Large intestine (tissue), 3 donors: Measurements from ENCODE around the gene ITGBL1. TPM values are rescaled to one million over a fixed set of nuclear protein-coding genes. Genes with fewer than 3 reads are reported as not detected.

Experiments used
- DNase-seq, 2 donors: peaks; one replicate each; pipeline versions ENCODE4 v3.0.0 to v3.0.0-alpha.2; 2013
- H3K27ac ChIP-seq: one replicate; pipeline ENCODE4 v1.5.1; 2013; ENCODE audit warnings: low read length
- H3K27me3 ChIP-seq: 2 replicates; pipeline ENCODE4 v1.6.1; 2013; ENCODE audit warnings: low read length; ENCODE audit not compliant: control insufficient read depth, insufficient read depth
- H3K36me3 ChIP-seq: 2 replicates; pipeline ENCODE4 v1.6.1; 2013; ENCODE audit warnings: low read length; ENCODE audit not compliant: control insufficient read depth, insufficient read depth
- H3K4me1 ChIP-seq: one replicate; pipeline ENCODE4 v1.6.1; 2013; ENCODE audit warnings: low read length; ENCODE audit not compliant: control insufficient read depth, insufficient read depth
- H3K4me3 ChIP-seq: one replicate; pipeline ENCODE4 v1.5.1; 2013; ENCODE audit warnings: low read length
- H3K9me3 ChIP-seq: one replicate; pipeline ENCODE4 v1.6.1; 2013; ENCODE audit warnings: mild to moderate bottlenecking, low read depth, low read length, moderate library complexity; ENCODE audit not compliant: control insufficient read depth
- WGBS: methylation state at CpG from one replicate; pipeline ENCODE4 v1.1.5; 2013; ENCODE audit warnings: low lambda C conversion rate; ENCODE audit not compliant: insufficient coverage; 5-methylcytosine and 5-hydroxymethylcytosine counted together
- polyA plus RNA-seq: library from polyadenylated mRNA; unstranded; fragments of 120-200 nt; gene quantifications from one replicate; pipeline ENCODE4 v1.2.1, GENCODE V29; 2013

Gene ITGBL1
- polyA plus RNA-seq, 1 donor: 0.13 TPM

DNA sequence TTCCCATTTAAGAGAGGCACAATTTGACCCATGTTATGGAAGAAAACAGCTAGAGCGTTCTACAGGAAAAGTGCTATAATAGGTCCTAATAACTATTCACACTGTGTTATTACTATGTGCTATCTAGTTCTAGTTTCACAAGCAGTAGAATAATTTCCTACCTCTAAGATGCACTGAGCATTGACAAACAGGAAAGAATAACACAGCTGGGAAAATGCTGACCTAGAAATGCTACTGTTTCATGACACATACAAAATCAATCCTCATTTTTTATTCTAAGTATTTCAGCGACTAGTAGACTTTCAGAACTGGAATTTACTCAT lies 259.5 kb downstream of the ITGBL1 start:
- no peaks in the 10 kb centered on the region for H3K4me1 ChIP-seq
- no peak overlapping the region for H3K4me3 ChIP-seq
- H3K36me3 ChIP-seq: no peaks in the 10 kb centered on the region
- no peaks in the 10 kb centered on the region for H3K9me3 ChIP-seq
- no peak for DNase-seq
- H3K27ac ChIP-seq: no peak overlapping the region
- 86% methylated on average over 1 of the region's 2 CpGs for WGBS
- no peaks in the 10 kb centered on the region for H3K27me3 ChIP-seq

DNA sequence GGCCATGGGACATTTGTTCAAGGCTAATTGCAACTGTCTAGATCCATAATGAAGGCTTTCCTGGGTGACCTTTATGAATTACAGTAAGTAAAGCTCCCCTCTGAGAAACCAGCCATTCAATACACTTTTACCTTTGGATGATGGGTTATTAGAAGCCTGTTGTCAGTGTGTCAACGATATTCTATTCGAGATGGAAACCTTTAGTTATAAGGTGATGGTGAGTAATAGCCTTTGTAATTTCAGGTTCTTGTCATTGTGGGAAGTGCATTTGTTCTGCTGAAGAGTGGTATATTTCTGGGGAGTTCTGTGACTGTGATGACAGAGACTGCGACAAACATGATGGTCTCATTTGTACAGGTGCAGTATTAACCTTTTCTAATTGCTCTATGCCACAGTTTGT lies 261.7 kb downstream of the ITGBL1 start:
- Histone ChIP-seq H3K36me3 (no peaks in the 10 kb centered on the region), H3K4me3 (no peak overlapping the region), H3K9me3 (no peaks in the 10 kb centered on the region), H3K4me1 (no peaks in the 10 kb centered on the region), H3K27me3 (no peaks in the 10 kb centered on the region), H3K27ac (no peak overlapping the region)
- no peak for DNase-seq
- no CpG with 5 or more reads among the region's 3 CpGs for WGBS

DNA sequence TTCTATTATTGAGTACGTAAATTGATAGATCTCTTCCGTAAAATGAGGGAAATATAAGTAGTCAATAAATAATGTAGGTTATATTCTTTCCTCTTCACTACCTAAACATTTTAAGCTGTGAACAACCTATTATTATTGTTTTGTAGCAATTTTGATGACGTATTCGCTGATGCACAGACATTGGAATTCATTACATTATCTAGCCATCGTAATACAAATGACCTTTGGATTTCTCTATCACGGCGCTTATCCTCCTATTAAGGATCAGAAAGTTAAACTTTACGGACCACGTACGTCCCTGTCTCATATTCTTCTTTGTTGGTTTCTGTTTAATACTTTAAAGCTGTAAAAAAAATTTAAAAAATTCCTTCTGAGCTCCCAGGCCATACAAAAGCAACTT lies 264.9 kb downstream of the ITGBL1 start:
- Histone ChIP-seq H3K27me3 (no peaks in the 10 kb centered on the region), H3K27ac (no peak overlapping the region), H3K36me3 (no peaks in the 10 kb centered on the region), H3K4me3 (no peak overlapping the region), H3K4me1 (no peaks in the 10 kb centered on the region), H3K9me3 (no peaks in the 10 kb centered on the region)
- no peak for DNase-seq
- WGBS: 52% methylated on average over 7 of the region's 10 CpGs

DNA sequence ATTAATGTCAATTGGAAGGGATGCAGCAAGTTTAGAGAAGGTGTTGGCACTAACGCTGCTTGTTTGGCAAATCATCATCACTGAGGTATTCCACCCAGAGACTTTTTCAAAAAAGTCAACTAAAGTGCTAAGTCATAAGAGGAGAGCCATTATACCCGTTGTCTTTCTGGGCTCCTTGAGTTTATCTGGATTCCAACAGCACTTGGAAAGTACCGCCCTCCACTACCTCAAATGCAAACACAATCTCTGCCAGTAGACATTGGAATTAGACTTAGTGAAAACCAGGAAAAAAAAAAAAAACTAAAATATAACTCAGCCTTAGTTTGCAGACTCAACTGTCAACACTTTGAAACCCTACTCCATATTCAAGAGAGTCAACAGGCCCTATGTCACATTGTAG lies 266.0 kb downstream of the ITGBL1 start:
- no peaks in the 10 kb centered on the region for H3K9me3 ChIP-seq
- WGBS: 100% methylated on average over 1 of the region's 3 CpGs
- H3K4me3 ChIP-seq: no peak overlapping the region
- H3K4me1 ChIP-seq: no peaks in the 10 kb centered on the region
- no peaks in the 10 kb centered on the region for H3K27me3 ChIP-seq
- no peak for DNase-seq
- H3K27ac ChIP-seq: no peak overlapping the region
- H3K36me3 ChIP-seq: no peaks in the 10 kb centered on the region

DNA sequence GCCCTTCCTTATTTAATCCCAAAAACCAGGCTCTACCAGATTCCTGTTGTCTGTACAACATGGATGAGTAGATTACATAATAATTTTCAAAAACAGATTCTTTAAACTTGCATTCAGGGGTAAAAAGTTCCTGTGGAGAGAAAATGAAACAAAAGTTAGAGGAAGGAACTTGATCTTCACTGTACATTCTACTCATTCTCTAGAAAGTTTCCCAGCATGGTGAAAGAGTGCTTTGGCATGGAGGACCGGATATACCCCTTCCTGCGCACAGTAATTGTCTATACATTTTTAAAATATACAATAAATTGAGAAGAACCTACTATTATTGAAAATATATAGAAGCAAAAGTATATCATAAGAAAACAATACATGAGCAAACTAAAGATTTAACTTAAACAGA lies 274.2 kb downstream of the ITGBL1 start:
- H3K9me3 ChIP-seq: no peaks in the 10 kb centered on the region
- no peak overlapping the region for H3K27ac ChIP-seq
- WGBS: no CpG with 5 or more reads among the region's 2 CpGs
- no peak for DNase-seq
- no peaks in the 10 kb centered on the region for H3K27me3 ChIP-seq
- H3K4me1 ChIP-seq: no peaks in the 10 kb centered on the region
- H3K36me3 ChIP-seq: no peaks in the 10 kb centered on the region
- H3K4me3 ChIP-seq: no peak overlapping the region

DNA sequence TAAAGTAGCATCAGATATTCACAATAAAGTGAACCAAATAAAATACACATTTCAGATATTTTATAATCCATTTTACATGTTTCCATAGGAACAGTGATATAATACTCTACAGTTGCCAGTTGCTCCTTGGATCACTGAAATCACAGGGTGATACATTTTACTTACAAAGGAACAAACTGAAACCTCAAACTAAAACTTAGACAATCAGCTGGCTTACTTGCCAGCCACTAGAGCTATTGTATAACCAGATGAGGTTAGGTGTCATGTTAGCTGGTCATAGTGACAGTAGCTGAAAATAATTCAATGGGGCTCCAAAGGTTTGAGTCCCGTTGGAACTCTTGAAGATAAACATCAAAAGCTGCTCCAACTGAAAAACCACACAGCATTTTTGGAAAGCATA lies 274.6 kb downstream of the ITGBL1 start:
- no peak for DNase-seq
- Histone ChIP-seq H3K4me1 (no peaks in the 10 kb centered on the region), H3K27me3 (no peaks in the 10 kb centered on the region), H3K9me3 (no peaks in the 10 kb centered on the region), H3K27ac (no peak overlapping the region), H3K4me3 (no peak overlapping the region), H3K36me3 (no peaks in the 10 kb centered on the region)
- WGBS: no CpG with 5 or more reads among the region's 1 CpG

DNA sequence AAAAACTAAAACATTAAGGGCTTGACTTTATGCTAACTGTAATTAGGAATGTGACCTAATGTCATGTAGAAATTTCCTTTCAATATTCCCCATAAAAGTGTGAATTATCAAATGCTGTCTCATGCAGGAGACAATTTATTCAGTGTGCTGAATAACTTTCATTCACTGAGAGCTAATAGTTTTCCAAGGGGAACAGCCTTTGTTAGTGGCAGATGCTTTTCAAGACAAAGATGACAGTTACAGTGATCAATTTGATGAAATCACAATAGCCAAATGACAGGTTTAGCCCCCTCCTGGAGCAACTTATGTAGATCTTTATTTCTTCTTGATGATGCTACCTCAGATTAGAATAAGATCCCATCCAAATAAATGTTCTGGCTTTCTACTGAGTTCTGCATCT lies 275.5 kb downstream of the ITGBL1 start:
- H3K4me1 ChIP-seq: no peaks in the 10 kb centered on the region
- H3K36me3 ChIP-seq: no peaks in the 10 kb centered on the region
- H3K27me3 ChIP-seq: no peaks in the 10 kb centered on the region
- no peaks in the 10 kb centered on the region for H3K9me3 ChIP-seq
- H3K27ac ChIP-seq: no peak overlapping the region
- H3K4me3 ChIP-seq: no peak overlapping the region
- no peak for DNase-seq

DNA sequence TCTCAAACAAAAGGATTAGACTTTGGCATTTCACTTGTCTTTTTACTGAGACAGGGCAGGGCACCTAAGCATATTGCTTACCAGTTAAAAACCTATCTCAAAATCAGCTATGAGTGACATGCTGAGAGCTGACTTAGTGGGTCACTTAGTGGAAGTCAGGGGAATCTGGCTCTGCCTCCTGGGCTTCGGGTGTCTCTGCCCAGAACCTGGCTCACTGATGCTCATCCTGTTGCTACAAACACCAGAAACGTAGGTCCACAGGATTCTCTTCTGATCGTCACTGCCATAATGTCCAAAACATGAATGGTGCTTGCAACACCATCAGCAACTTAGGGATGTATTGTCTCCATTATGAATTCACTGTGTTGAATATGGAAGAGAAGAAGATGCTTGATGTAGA lies 276.1 kb downstream of the ITGBL1 start:
- no peaks in the 10 kb centered on the region for H3K27me3 ChIP-seq
- no peaks in the 10 kb centered on the region for H3K36me3 ChIP-seq
- H3K27ac ChIP-seq: no peak overlapping the region
- WGBS: no CpG with 5 or more reads among the region's 3 CpGs
- DNase-seq: no peak
- H3K9me3 ChIP-seq: no peaks in the 10 kb centered on the region
- H3K4me3 ChIP-seq: no peak overlapping the region
- no peaks in the 10 kb centered on the region for H3K4me1 ChIP-seq

DNA sequence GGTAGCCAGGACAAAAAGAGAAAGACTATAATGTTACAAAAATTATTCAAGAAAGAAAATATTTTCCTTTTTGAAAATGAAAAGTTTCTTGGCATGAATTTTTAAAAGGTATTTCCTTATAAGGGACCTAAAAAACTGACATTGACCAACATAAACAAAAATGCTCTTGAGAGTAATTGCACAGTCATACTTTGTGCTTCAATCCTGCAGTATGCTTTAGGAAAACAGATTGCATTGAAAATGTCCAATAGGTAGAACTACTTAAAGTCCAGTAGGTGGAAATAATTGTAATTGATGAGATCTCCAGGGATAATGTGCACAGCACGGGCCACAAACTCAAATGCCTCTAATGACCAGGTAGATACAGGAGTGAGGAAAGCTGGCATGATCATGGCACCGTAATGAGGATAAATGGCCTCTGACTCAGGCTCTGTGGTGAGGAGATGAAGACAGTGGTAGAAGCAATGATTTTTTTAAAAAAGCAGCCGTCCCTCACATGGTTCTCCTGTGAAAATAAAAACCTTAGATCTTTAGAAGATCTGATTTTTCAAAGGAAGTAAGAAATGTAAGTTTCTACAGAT lies 278.0 kb downstream of the ITGBL1 start:
- no peaks in the 10 kb centered on the region for H3K4me1 ChIP-seq
- H3K27me3 ChIP-seq: no peaks in the 10 kb centered on the region
- DNase-seq: no peak
- no peak overlapping the region for H3K27ac ChIP-seq
- H3K36me3 ChIP-seq: no peaks in the 10 kb centered on the region
- H3K4me3 ChIP-seq: no peak overlapping the region
- H3K9me3 ChIP-seq: no peaks in the 10 kb centered on the region
- whole genome bisulfite sequencing: 80% methylated on average over 1 of the region's 3 CpGs

DNA sequence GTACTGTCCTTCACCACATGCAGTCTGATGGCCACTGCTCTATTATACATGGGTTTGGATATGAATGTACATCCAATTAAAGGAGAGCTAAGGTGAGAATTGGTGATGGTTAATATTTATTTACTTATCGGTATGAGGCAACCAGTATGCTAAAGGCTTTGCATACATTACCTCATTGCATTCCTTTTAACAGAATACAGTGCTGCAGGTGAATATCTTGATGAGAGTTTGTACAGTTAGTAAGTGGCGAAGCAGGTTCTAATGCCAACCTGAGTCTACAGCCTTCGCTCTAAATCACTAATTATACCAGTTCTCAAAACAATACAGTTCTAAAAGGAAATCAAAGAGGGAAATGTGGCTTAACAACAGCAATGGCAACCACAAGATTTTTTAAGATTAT lies 284.1 kb downstream of the ITGBL1 start:
- Histone ChIP-seq H3K4me3 (no peak overlapping the region), H3K36me3 (no peaks in the 10 kb centered on the region), H3K27ac (no peak overlapping the region), H3K27me3 (no peaks in the 10 kb centered on the region), H3K4me1 (no peaks in the 10 kb centered on the region), H3K9me3 (no peaks in the 10 kb centered on the region)
- DNase-seq: no peak
- WGBS: no CpG with 5 or more reads among the region's 3 CpGs

DNA sequence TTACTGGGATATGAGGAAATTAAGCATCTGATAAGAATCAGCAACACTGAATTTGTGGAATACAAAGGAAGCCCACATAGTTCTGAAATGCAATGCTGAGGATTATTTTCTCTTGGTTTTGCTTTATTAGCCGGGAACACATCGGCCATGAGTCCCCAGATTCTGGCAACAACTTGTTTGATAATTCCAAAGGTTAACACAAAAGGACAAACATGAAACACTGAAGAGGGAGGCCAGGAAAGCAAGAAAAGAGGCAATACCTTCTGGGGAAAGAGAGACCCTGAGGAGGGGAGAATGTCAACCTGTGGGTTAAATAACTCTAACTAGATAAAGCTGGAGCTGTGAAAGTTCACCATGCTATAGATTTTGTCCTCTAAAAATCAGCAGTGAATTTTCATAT lies 285.9 kb downstream of the ITGBL1 start:
- Histone ChIP-seq H3K27me3 (no peaks in the 10 kb centered on the region), H3K9me3 (no peaks in the 10 kb centered on the region), H3K4me3 (no peak overlapping the region), H3K4me1 (no peaks in the 10 kb centered on the region), H3K27ac (no peak overlapping the region), H3K36me3 (no peaks in the 10 kb centered on the region)
- DNase-seq: no peak
- WGBS: 60% methylated on average over 1 of the region's 2 CpGs
